Hepatocyte (in vitro differentiated cells): ENCODE data around the gene DHFR. TPM values are rescaled to one million over a fixed set of nuclear protein-coding genes. Genes with fewer than 3 reads are reported as not detected.
"Not testable (repeated sequence)": the region's sequence is repeated elsewhere in the genome, so short reads cannot be mapped to it uniquely, and the experiment has no call there.

Experiments used
- DNase-seq: peaks from one replicate; pipeline ENCODE4 v3.0.0-alpha.2; 2016; ENCODE audit warnings: low spot score
- H2AFZ ChIP-seq: fragments of 200-600 bp; sonication (generic); 2 replicates; pipeline ENCODE4 v1.6.0; 2016; ENCODE audit warnings: antibody characterized with exemption, mild to moderate bottlenecking
- H3K27ac ChIP-seq: fragments of 200-600 bp; sonication (generic); 2 replicates; pipeline ENCODE4 v1.5.1; 2016; ENCODE audit warnings: mild to moderate bottlenecking
- H3K27me3 ChIP-seq: fragments of 200-600 bp; sonication (generic); 2 replicates; pipeline ENCODE4 v1.6.1; 2016
- H3K36me3 ChIP-seq: fragments of 200-600 bp; sonication (generic); replicated peaks from 2 replicates; pipeline ENCODE4 v1.5.1; 2016; ENCODE audit warnings: low read depth; ENCODE audit not compliant: insufficient read depth
- H3K4me1 ChIP-seq: fragments of 200-600 bp; sonication (generic); 2 replicates; pipeline ENCODE4 v1.5.1; 2016; ENCODE audit warnings: mild to moderate bottlenecking, moderate library complexity; ENCODE audit not compliant: insufficient read depth
- H3K4me2 ChIP-seq: fragments of 200-600 bp; sonication (generic); 2 replicates; pipeline ENCODE4 v1.6.0; 2016
- H3K4me3 ChIP-seq: fragments of 200-600 bp; sonication (generic); 2 replicates; pipeline ENCODE4 v1.5.1; 2016; ENCODE audit warnings: mild to moderate bottlenecking
- H3K79me2 ChIP-seq: fragments of 200-600 bp; sonication (generic); 2 replicates; pipeline ENCODE4 v1.6.0; 2017; ENCODE audit warnings: mild to moderate bottlenecking
- H3K9me2 ChIP-seq: fragments of 200-600 bp; sonication (generic); replicated peaks from 2 replicates; pipeline ENCODE4 v1.6.0; 2017; ENCODE audit warnings: mild to moderate bottlenecking; ENCODE audit not compliant: insufficient read depth
- H3K9me3 ChIP-seq: fragments of 200-600 bp; sonication (generic); 2 replicates; pipeline ENCODE4 v1.5.1; 2016; ENCODE audit warnings: low read depth, mild to moderate bottlenecking
- H4K20me1 ChIP-seq: fragments of 200-600 bp; sonication (generic); 2 replicates; pipeline ENCODE4 v1.6.0; 2016; ENCODE audit warnings: mild to moderate bottlenecking; ENCODE audit not compliant: insufficient read depth, poor library complexity, severe bottlenecking
- CTCF ChIP-seq: fragments of 200-600 bp; sonication (generic); IDR thresholded peaks from 2 replicates; pipeline ENCODE4 v1.5.1; 2016; ENCODE audit warnings: antibody characterized with exemption, mild to moderate bottlenecking; ENCODE audit not compliant: poor library complexity
- EZH2 ChIP-seq: fragments of 200-600 bp; sonication (generic); IDR thresholded peaks from 2 replicates; pipeline ENCODE4 v1.6.1; 2016; ENCODE audit warnings: antibody characterized with exemption, mild to moderate bottlenecking, borderline replicate concordance
- EZH2phosphoT487 ChIP-seq: fragments of 200-600 bp; sonication (generic); IDR thresholded peaks from one replicate; pipeline ENCODE4 v1.6.1; 2018; ENCODE audit warnings: antibody characterized with exemption, mild to moderate bottlenecking, low read depth, moderate library complexity; ENCODE audit not compliant: unreplicated experiment, severe bottlenecking
- WGBS: methylation state at CpG from one replicate; pipeline ENCODE4 v1.1.6; 2016; ENCODE audit warnings: low lambda C conversion rate; ENCODE audit errors: missing lambda C conversion rate; 5-methylcytosine and 5-hydroxymethylcytosine counted together
- polyA plus RNA-seq: library from polyadenylated mRNA; unstranded; fragments of >200 nt; fragmentation: Nextera tagmentation; extraction: Ambion mirVana; gene quantifications from 2 replicates; pipeline ENCODE4 v1.2.1, GENCODE V29; 2016
- total RNA-seq: library from RNA; depleted of rRNA; stranded (reverse); fragments of >200 nt; gene quantifications from 2 replicates; pipeline ENCODE4 v1.2.3, GENCODE V29; 2014

Gene DHFR
- total and polyA plus RNA-seq, 2 experiments from 2014 or later, result 7.9 to 26.5 TPM

GRCh38 chr5:80662108-80662507 is 7.3 kb upstream of the DHFR start:
- 100% methylated on average over 1 of the region's 1 CpG for WGBS
- no peaks in the 10 kb centered on the region for H3K36me3 ChIP-seq
- H4K20me1 ChIP-seq, result no peaks in the 10 kb centered on the region
- no peak overlapping the region for H3K4me2 ChIP-seq
- H3K27me3 ChIP-seq, result no peaks in the 10 kb centered on the region
- H3K4me3 ChIP-seq, result no peak overlapping the region
- no peaks in the 10 kb centered on the region for H3K9me2 ChIP-seq
- no peak overlapping the region for H3K27ac ChIP-seq
- no peak overlapping the region for H2AFZ ChIP-seq
- no peak for TF ChIP-seq EZH2phosphoT487
- no peak for TF ChIP-seq EZH2
- no peak for TF ChIP-seq CTCF
- no peaks in the 10 kb centered on the region for H3K9me3 ChIP-seq
- no peak for DNase-seq
- peaks cover 6% of the 10 kb centered on the region for H3K79me2 ChIP-seq
- no peaks in the 10 kb centered on the region for H3K4me1 ChIP-seq

GRCh38 chr5:80660661-80661060 is 5.9 kb upstream of the DHFR start:
- H3K4me1 ChIP-seq, H3K36me3 ChIP-seq, H2AFZ ChIP-seq, H4K20me1 ChIP-seq, H3K27me3 ChIP-seq, H3K4me3 ChIP-seq, DNase-seq, H3K27ac ChIP-seq, H3K9me3 ChIP-seq, H3K9me2 ChIP-seq, H3K4me2 ChIP-seq: not testable (repeated sequence)
- peaks cover 20% of the 10 kb centered on the region for H3K79me2 ChIP-seq
- WGBS, result 85% methylated on average over 7 of the region's 7 CpGs

- Histone ChIP-seq H3K36me3 (no peaks in the 10 kb centered on the region), H3K9me2 (no peaks in the 10 kb centered on the region), H3K4me1 (peaks cover 6% of the 10 kb centered on the region), H3K27me3 (no peaks in the 10 kb centered on the region), H2AFZ (no peak overlapping the region), H3K4me2 (no peak overlapping the region), H4K20me1 (peaks cover 1% of the 10 kb centered on the region), H3K27ac (no peak overlapping the region), H3K79me2 (peaks cover 23% of the 10 kb centered on the region), H3K9me3 (no peaks in the 10 kb centered on the region), H3K4me3 (no peak overlapping the region)
- no peak for DNase-seq
- 96% methylated on average over 5 of the region's 5 CpGs for WGBS
- TF ChIP-seq CTCF, result no peak
- TF ChIP-seq EZH2, result no peak
- TF ChIP-seq EZH2phosphoT487, result no peak
Measured at GRCh38 chr5:80659106-80659505, 4.3 kb upstream of the DHFR start.

- H2AFZ ChIP-seq, result no peak overlapping the region
- peaks cover 15% of the 10 kb centered on the region for H4K20me1 ChIP-seq
- H3K36me3 ChIP-seq, result no peaks in the 10 kb centered on the region
- H3K4me2 ChIP-seq, result no peak overlapping the region
- H3K27me3 ChIP-seq, result no peaks in the 10 kb centered on the region
- H3K79me2 ChIP-seq, result peaks cover 34% of the 10 kb centered on the region
- no peak overlapping the region for H3K4me3 ChIP-seq
- no peaks in the 10 kb centered on the region for H3K9me2 ChIP-seq
- no peak for DNase-seq
- no peak for TF ChIP-seq CTCF
- no peak for TF ChIP-seq EZH2phosphoT487
- TF ChIP-seq EZH2, result no peak
- no peaks in the 10 kb centered on the region for H3K9me3 ChIP-seq
- H3K27ac ChIP-seq, result no peak overlapping the region
- 41% methylated on average over 1 of the region's 1 CpG for WGBS
- peaks cover 14% of the 10 kb centered on the region for H3K4me1 ChIP-seq
Measured at GRCh38 chr5:80656425-80656824, 1.6 kb upstream of the DHFR start.
